Astrocyte of the cerebellum (primary cell): Measurements from ENCODE around the gene SORL1.
"Not testable (repeated sequence)": the region's sequence is repeated elsewhere in the genome, so short reads cannot be mapped to it uniquely, and the experiment has no call there.

Source experiments
- DNase-seq: peaks from one replicate; pipeline ENCODE4 v3.0.0-alpha.2; 2011; ENCODE audit warnings: low read depth
- H3K4me3 ChIP-seq: 2 replicates; pipeline ENCODE4 v1.5.1; 2011; ENCODE audit warnings: mild to moderate bottlenecking, low read depth, low read length, moderate library complexity
- in situ Hi-C: cut with HindIII; loops from 2 replicates; pipeline ENCODE4 v1.10.0; 2017; ENCODE audit warnings: low sequenced_read_pairs
- TF ChIP-seq, protein P1 (sequence below): IDR thresholded peaks from 2 replicates; pipeline ENCODE4 v1.5.1; 2012; ENCODE audit warnings: low read length, low read depth, moderate library complexity, mild to moderate bottlenecking; ENCODE audit errors: missing control alignments

SORL1 gene

DNA sequence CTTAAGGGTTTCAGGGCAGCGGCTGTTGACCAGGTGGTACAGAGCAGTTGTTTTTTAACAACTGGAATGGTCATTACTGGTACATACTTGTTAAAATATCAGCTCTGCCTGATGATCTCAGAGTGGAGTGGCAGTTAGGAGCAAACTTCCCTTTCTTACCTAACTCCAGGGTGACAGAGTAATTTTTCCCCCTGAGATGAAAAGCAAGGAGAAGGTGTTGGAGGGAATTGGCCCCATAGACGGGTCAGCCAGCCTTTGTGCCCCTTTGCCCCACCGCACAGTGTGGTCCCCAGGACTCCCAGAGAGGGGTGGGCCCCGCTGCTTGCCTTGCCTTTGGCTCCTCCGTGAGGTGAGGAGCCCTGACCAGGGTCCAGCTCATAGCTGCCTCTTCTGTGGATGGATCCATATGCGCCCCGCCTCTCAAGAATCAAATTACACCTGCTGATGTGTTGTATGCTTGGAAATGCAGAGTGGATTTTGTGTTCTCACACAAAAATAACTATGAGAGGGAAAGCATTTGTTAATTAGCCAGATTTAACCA is 27.7 kb downstream of the SORL1 start:
- in situ Hi-C loops: no loop called here
- no peak overlapping the region for H3K4me3 ChIP-seq
- TF ChIP-seq, protein P1, sequence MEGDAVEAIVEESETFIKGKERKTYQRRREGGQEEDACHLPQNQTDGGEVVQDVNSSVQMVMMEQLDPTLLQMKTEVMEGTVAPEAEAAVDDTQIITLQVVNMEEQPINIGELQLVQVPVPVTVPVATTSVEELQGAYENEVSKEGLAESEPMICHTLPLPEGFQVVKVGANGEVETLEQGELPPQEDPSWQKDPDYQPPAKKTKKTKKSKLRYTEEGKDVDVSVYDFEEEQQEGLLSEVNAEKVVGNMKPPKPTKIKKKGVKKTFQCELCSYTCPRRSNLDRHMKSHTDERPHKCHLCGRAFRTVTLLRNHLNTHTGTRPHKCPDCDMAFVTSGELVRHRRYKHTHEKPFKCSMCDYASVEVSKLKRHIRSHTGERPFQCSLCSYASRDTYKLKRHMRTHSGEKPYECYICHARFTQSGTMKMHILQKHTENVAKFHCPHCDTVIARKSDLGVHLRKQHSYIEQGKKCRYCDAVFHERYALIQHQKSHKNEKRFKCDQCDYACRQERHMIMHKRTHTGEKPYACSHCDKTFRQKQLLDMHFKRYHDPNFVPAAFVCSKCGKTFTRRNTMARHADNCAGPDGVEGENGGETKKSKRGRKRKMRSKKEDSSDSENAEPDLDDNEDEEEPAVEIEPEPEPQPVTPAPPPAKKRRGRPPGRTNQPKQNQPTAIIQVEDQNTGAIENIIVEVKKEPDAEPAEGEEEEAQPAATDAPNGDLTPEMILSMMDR: no peak
- DNase-seq: no peak

- in situ Hi-C loops, H3K4me3 ChIP-seq, DNase-seq: not testable (repeated sequence)
These were observed 29.5 kb downstream of the SORL1 start for GRCh38 chr11:121481484-121482230.

- in situ Hi-C loops: no loop called here
- no peak overlapping the region for H3K4me3 ChIP-seq
- DNase-seq: no peak
- TF ChIP-seq, protein P1: no peak
These were observed 30.4 kb downstream of the SORL1 start for GRCh38 chr11:121482231-121483129.

DNA sequence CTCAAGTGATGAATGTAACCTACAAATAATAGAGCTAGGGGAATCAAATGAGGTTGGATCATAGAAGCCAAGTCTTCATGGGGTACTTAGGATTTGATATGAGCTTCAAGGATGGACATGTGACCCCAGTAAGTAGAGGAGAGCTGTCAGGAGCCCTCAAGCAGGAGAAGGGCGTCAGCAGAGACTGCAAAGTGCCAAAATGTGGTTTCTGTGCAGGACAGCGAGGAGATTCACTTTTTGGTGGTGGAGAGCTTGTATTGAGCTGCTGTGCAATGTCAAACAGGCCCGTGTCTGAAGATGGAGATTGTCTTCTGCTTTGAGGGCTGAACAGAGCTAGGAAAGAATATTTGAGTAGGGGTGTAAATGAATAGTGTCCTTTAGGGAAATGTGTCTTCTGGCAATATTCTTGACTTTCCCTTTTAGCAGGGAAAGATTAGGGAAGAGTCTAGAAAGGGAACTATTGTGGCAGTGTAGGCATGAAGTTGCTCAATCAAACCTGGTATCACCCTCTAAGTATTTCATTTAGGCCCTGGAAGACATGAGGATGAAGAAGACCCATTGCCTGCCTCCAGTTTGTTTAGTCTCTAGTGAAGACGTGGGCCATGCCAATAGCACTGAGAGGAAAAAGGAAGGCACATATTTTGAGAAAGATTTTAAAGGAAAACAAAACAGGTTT is 31.8 kb downstream of the SORL1 start:
- no peak for DNase-seq
- TF ChIP-seq, protein P1: no peak
- H3K4me3 ChIP-seq: no peak overlapping the region
- in situ Hi-C loops: no loop called here

GRCh38 chr11:121485216-121485615 is 33.1 kb downstream of the SORL1 start:
- in situ Hi-C loops: no loop called here
- TF ChIP-seq, protein P1: no peak
- H3K4me3 ChIP-seq: no peak overlapping the region
- no peak for DNase-seq

GRCh38 chr11:121486054-121486453 is 33.9 kb downstream of the SORL1 start:
- TF ChIP-seq, protein P1: no peak
- H3K4me3 ChIP-seq: no peak overlapping the region
- DNase-seq: no peak
- in situ Hi-C loops: no loop called here
